Activated B cell treated with CpG ODN at 0.5 μM for 24 hours (primary cell): Measurements from ENCODE around the gene CFAP99. TPM values are rescaled to one million over a fixed set of nuclear protein-coding genes. Genes with fewer than 3 reads are reported as not detected.

Experiments
- ATAC-seq: fragments of 200-7000 bp; cut with Tn5 transposase; one replicate; pipeline ENCODE4 v1.10.0; 2021; ENCODE audit warnings: low read depth, mild to moderate bottlenecking, moderate library complexity
- CTCF ChIA-PET: fragments of 350-600 bp; sonication (Branson Sonifier 250); formaldehyde crosslinking; loops from one replicate; lab custom pipeline; 2021; ENCODE audit warnings: antibody characterized with exemption; lab: Charles Lee
- POLR2A ChIA-PET: fragments of 350-600 bp; sonication (Branson Sonifier 250); formaldehyde crosslinking; loops from one replicate; lab custom pipeline; 2021; ENCODE audit warnings: antibody characterized with exemption; lab: Charles Lee
- DNase-seq: peaks from one replicate; pipeline ENCODE4 v3.0.0; 2022
- H3K27ac Mint-ChIP-seq: one replicate; pipeline ENCODE4 v1.8.0; 2020; ENCODE audit warnings: mixed read lengths
- H3K27me3 Mint-ChIP-seq: one replicate; pipeline ENCODE4 v1.8.0; 2021; ENCODE audit warnings: mixed read lengths
- H3K36me3 Mint-ChIP-seq: one replicate; pipeline ENCODE4 v1.8.0; 2021; ENCODE audit warnings: low read depth, mixed read lengths
- H3K4me1 Mint-ChIP-seq: one replicate; pipeline ENCODE4 v1.8.0; 2021; ENCODE audit warnings: mixed read lengths
- H3K4me3 Mint-ChIP-seq: one replicate; pipeline ENCODE4 v1.8.0; 2020; ENCODE audit warnings: mild to moderate bottlenecking, mixed read lengths
- H3K9me3 Mint-ChIP-seq: one replicate; pipeline ENCODE4 v1.8.0; 2020; ENCODE audit warnings: mixed read lengths
- intact Hi-C: fragments of 100-400 bp; cut with micrococcal nuclease; formaldehyde crosslinking; loops from one replicate; pipeline ENCODE4 v1.15.1; 2024
- total RNA-seq: library from RNA; stranded (reverse); gene quantifications from 2 replicates; pipeline ENCODE4 v1.2.3, GENCODE V29; 2022
- TF ChIP-seq, protein P1 (sequence below): fragments of 200-600 bp; IDR thresholded peaks from one replicate; pipeline ENCODE4 v1.8.0; 2022; ENCODE audit warnings: antibody characterized with exemption, mild to moderate bottlenecking

CFAP99 gene
- total RNA-seq, 1 donor from 2014 or later, result not detected

DNA sequence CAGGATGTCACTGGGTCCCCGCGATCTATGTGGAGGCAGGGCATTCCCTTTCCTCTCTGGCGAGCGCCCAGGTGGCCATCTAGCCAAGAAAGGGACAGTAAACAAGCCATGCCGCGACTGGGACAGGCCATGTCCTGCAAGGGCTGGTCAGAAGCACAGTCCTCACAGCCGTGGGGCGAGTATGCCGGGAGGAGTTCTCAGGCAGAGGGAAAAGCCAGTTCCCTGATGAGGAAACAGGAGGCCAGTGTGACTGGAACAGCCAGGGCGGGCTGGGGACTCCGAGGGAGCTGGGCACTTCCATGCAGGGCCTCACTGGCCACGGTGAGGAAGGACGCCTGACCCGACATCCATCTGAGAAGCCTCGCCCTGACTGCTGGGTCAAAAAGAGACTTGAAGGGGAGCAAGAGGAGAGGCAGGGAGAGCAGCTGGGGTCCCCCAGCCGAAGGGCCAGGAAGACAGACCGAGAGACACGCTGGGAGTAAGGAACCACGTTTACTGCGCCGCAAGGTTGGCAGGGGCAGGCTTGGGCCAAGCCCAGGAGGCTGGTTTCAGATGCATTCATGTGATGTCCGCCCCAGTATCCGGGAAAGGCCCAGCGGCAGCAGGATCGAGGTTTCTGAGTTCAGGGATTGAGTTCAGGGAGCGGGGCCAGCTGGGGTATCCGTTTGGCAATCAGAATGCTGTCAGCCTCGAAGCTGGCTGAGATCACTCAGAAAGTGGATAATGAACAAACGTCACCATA is 15.0 kb downstream of the CFAP99 start:
- Mint-ChIP-seq H3K9me3 (no peaks in the 10 kb centered on the region), H3K36me3 (no peaks in the 10 kb centered on the region), H3K4me1 (no peaks in the 10 kb centered on the region), H3K27me3 (peaks cover 3% of the 10 kb centered on the region), H3K4me3 (no peak overlapping the region), H3K27ac (no peak overlapping the region)
- intact Hi-C loops, result no loop called here
- ATAC-seq, result no peak
- no peak for DNase-seq
- TF ChIP-seq, protein P1, sequence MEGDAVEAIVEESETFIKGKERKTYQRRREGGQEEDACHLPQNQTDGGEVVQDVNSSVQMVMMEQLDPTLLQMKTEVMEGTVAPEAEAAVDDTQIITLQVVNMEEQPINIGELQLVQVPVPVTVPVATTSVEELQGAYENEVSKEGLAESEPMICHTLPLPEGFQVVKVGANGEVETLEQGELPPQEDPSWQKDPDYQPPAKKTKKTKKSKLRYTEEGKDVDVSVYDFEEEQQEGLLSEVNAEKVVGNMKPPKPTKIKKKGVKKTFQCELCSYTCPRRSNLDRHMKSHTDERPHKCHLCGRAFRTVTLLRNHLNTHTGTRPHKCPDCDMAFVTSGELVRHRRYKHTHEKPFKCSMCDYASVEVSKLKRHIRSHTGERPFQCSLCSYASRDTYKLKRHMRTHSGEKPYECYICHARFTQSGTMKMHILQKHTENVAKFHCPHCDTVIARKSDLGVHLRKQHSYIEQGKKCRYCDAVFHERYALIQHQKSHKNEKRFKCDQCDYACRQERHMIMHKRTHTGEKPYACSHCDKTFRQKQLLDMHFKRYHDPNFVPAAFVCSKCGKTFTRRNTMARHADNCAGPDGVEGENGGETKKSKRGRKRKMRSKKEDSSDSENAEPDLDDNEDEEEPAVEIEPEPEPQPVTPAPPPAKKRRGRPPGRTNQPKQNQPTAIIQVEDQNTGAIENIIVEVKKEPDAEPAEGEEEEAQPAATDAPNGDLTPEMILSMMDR, result no peak
- POLR2A ChIA-PET, result no interaction called here
- CTCF ChIA-PET, result no interaction called here

DNA sequence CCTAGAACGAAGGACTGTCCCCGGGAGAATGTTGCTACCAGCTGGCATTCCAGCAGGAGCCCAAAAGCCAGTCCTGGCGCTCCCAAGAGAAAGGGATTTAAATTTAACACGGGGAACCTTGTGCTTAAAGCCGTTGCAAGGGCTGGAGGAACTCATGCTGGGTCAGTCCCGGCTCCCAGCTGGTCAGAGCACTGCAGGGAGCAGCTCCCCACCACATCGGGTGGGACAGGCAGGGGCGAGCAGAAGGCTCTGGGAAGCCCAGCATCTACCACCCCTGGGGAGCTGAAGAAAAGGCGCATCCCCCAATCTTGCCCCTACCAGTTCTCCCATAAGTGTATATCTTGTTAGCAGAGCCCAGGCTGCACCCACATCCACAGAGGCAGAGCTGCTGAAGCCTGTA is 15.7 kb downstream of the CFAP99 start:
- TF ChIP-seq, protein P1, result no peak
- intact Hi-C loops, result no loop called here
- Mint-ChIP-seq H3K36me3 (no peaks in the 10 kb centered on the region), H3K4me3 (no peak overlapping the region), H3K4me1 (no peaks in the 10 kb centered on the region), H3K27ac (no peak overlapping the region), H3K27me3 (no peaks in the 10 kb centered on the region), H3K9me3 (no peaks in the 10 kb centered on the region)
- ATAC-seq (no peak), DNase-seq (no peak)
- ChIA-PET POLR2A (no interaction called here), CTCF (no interaction called here)

DNA sequence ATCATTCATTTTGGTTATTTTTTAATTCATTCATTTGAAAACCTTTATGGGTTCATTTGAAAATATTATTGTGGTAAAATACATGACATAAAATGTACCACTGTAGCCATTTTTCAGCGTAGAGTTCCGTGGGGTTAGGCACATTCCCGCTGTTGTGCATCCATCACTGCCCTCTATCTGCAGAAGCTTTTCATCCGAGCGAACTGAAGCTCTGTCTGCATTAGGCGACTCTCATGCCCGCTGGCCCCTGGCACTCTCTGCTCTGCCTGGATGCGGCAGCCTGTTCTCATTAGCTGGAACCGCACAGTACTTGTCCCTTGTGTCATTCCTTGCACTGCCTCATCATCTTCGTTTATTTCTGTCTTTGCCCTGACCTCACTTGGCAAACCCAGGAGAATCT is 17.5 kb downstream of the CFAP99 start:
- no peaks in the 10 kb centered on the region for H3K9me3 Mint-ChIP-seq
- no peaks in the 10 kb centered on the region for H3K36me3 Mint-ChIP-seq
- ATAC-seq (no peak), DNase-seq (no peak)
- intact Hi-C loops, result no loop called here
- ChIA-PET POLR2A (interaction anchor here (0.5 to 1.1 kb wide), 2 partner anchors 17 to 173 kb away, joined by 3 to 4 read pairs; no protein-coding TSS in a partner anchor), CTCF (no interaction called here)
- TF ChIP-seq, protein P1, result no peak
- no peaks in the 10 kb centered on the region for H3K4me1 Mint-ChIP-seq
- H3K4me3 Mint-ChIP-seq, result no peak overlapping the region
- no peak overlapping the region for H3K27ac Mint-ChIP-seq
- no peaks in the 10 kb centered on the region for H3K27me3 Mint-ChIP-seq

DNA sequence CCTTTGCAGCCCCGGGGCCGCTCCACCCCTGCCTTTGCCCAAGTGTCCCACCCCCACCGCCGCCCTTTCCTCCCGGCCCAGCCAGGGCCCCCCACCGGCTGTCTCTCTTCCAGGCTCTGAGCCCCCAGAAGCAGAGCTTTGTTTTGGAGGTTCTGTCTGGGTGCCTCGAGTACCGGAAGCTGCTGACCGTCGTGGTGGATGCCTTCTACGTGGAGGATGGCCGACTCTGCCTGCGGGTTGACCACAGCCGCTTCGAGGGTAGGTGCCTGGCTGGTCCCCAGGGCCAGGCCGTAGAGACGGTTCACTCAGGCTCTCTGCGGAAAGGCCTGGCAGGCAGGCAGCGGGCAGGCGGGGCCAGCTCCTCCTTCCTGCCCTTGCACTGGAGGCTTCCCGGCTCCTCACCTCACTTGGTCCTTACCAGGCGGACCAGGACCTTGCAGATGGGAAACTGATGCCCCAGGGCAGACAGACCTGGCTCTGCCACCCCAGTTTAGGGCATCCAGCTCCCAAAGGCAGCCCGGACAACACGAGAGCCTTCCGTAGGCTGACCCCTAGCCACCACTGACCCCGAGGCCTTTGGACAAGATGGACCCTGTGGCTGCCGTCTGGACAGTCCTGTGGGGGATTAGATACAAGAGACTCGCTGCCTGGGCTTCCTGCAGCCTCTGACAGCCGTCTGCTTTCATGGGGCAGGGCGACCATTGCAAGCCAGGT is 18.2 kb downstream of the CFAP99 start:
- H3K27ac Mint-ChIP-seq, result no peak overlapping the region
- H3K9me3 Mint-ChIP-seq, result no peaks in the 10 kb centered on the region
- ChIA-PET CTCF (no interaction called here), POLR2A (interaction anchor here (0.5 to 0.6 kb wide), 2 partner anchors 174 to 428 kb away, joined by 3 to 4 read pairs; partner anchors contain the start of gene NELFA)
- intact Hi-C loops, result no loop called here
- ATAC-seq (no peak), DNase-seq (no peak)
- no peak overlapping the region for H3K4me3 Mint-ChIP-seq
- no peaks in the 10 kb centered on the region for H3K27me3 Mint-ChIP-seq
- TF ChIP-seq, protein P1, result no peak
- H3K36me3 Mint-ChIP-seq, result no peaks in the 10 kb centered on the region
- peaks cover 4% of the 10 kb centered on the region for H3K4me1 Mint-ChIP-seq

DNA sequence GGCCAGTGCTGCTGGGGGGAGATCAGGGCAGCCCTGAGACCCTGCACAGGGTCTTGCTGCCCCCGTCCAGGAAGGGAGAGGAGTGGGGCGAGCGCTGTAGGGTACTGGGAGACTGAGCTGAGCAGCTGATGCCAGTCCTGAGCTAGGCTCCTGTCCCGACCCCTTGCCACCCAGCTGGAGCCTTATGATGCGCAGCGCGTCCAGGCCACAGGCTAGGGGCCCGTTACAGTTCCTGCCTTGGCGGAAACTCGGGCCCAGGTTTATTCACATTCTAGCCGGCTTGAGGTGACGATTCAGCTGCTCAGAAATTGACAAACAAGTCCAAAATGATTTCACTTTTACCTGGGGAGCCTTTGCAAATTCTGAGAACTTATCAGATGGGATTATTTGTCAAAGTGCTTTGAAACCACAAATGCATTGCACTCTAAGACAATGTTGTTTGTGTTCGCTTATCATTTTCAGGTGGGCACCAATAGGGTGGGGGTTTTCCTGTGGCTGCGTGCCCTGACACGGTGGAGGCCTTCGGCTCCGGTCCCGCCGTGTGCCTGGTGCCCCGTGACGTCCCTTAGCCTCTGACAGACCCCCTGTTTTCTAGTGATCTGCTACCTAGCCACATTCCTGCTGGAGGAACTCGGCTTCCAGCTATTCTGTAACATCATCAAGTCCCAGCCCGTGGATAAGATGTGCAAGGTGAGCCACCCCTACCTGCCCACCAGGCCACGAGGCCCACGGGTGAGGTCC is 18.9 kb downstream of the CFAP99 start:
- CTCF ChIA-PET, result no interaction called here
- no peaks in the 10 kb centered on the region for H3K9me3 Mint-ChIP-seq
- POLR2A ChIA-PET, result no interaction called here

More for the DNA sequence above, 18.9 kb downstream of the CFAP99 start:
- Mint-ChIP-seq H3K36me3 (no peaks in the 10 kb centered on the region), H3K4me3 (no peak overlapping the region), H3K4me1 (peaks cover 4% of the 10 kb centered on the region), H3K27ac (no peak overlapping the region), H3K27me3 (no peaks in the 10 kb centered on the region)
- DNase-seq (no peak), ATAC-seq (no peak)
- TF ChIP-seq, protein P1, result no peak
- intact Hi-C loops, result no loop called here
